GM12872 (cell line): ENCODE data around the gene C1orf141.

ENCODE experiments used
- CTCF ChIP-seq: IDR thresholded peaks from 3 replicates; pipeline ENCODE4 v1.5.1; 2011; ENCODE audit warnings: low read depth, mild to moderate bottlenecking, low read length, moderate library complexity; ENCODE audit not compliant: insufficient read depth

C1orf141 gene

DNA sequence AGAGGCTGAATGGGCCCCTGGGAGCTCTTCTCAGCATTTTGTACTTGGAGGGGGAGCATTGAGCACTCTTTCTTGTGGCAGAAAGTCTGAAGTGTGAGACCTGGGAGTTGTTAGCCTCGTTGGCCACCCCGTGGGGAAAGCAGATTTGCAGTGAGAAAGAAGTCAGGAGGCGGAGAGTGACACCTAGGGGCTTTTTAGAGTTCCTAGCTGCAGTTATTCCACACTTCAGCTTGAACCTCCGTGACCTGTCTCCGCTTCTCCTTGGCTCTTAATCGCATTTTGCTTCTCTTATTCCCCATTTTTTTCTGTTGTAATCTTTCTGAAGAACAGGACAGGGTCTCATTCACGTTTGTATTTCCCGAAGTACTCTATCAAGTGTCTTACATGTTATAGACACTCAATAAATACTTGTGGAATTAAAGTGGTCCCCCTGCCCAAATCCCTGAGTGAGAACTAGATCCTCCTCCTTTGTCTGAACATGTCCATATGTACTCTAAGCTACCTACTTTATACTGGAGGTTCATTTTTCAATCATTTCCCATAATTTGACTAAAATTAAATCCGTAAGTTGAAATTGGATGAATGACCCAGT lies 14.5 kb upstream of the C1orf141 start:
- peak; percentile 84 for TF ChIP-seq CTCF

DNA sequence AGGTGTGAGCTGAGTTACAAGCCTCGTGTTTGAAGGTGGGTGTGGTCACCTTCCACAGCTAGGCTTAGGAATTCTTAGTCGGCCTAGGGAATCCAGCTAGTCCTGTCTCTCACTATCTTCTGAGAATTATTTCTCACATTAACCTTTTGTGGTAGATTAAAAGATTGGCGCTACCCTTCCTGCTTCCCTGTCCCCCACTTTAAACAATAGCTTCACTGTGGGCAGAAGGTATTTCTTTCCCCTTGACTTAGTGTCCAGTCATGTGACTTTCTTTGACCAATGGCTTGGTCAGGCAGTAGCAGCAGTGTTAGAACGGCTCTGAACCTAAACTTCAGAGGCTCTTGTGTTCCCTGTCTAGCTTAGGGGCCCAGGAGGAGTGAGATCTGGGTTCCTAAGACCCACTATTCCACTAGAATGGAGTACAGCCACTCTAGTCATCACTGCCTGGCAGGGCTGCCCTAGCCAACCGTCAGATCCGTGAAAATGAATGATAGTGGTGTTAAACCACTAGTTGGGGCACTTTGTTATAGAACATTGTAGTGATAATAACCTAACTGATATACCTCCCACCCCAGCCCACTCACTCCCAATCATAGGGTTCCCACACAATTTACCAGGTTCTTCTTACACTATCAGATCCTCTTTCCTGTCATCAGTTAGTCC lies 13.9 kb upstream of the C1orf141 start:
- TF ChIP-seq CTCF = no peak

- TF ChIP-seq CTCF = no peak
These were observed 11.8 kb upstream of the C1orf141 start for GRCh38 chr1:67146539-67146938.

DNA sequence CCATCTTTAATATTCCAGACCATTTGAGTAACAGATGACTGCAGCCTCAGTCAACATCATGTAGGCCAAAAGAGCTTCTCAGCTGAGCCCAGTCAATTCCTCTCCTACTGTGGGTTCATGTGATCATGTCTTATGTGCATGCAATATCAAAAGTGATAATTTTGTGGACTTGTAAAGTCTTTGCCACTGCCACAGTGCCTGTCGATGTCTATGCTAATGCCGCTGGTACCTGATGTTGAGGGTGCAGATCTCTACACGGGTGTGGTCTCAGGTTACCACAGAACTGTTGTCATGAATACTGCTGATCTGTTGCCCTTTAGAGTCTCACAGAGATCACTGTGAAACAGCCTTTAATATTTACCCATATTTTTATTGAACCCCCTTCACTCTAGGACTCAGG lies 11.3 kb upstream of the C1orf141 start:
- TF ChIP-seq CTCF = no peak

- TF ChIP-seq CTCF = peak; percentile 49; the same call in 2 of the 3 replicates
These were observed 9.9 kb upstream of the C1orf141 start for GRCh38 chr1:67144696-67145095.

GRCh38 chr1:67143966-67144365 lies 9.2 kb upstream of the C1orf141 start:
- no peak for TF ChIP-seq CTCF

DNA sequence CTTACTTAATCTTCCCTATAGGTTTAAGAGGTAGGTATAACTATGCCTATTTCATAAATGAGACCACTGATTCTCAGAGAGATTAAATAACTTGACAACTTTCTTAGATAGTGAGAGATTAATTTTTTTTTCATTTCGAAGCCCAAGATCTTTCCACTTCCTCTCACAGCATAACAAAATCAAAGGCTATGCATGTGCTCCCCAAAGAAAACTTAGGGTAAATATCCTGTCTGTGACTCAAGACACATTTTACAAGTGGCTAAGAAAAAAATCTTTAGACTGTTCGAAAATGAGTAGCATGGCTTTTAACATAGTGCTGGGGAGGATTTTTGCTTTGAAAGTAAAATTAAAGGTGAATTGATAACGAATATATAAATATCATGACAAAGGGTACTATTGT lies 8.2 kb upstream of the C1orf141 start:
- no peak for TF ChIP-seq CTCF
